CD4-positive, alpha-beta T cell treated with Interferon alpha-2 for 1 hour (primary cell): ENCODE results near the gene FAM124B.

Experiments
- DNase-seq, 2 donors: peaks; one replicate each; pipeline ENCODE4 v3.0.0-alpha.2; 2020 to 2022

The FAM124B gene

GRCh38 chr2:224333726-224334482 is 68.0 kb downstream of the FAM124B start:
- DNase-seq, result no peak

- DNase-seq, result no peak
These were observed 70.2 kb downstream of the FAM124B start for GRCh38 chr2:224331698-224332097.

GRCh38 chr2:224328798-224329197 is 73.1 kb downstream of the FAM124B start:
- DNase-seq, result no peak
